ENCODE results near the gene CDH22. TPM values are rescaled to one million over a fixed set of nuclear protein-coding genes. Genes with fewer than 3 reads are reported as not detected.

Gene CDH22
- total and polyA plus RNA-seq, 2 donors from 2014 or later = 0.19 to 1.6 TPM

DNA sequence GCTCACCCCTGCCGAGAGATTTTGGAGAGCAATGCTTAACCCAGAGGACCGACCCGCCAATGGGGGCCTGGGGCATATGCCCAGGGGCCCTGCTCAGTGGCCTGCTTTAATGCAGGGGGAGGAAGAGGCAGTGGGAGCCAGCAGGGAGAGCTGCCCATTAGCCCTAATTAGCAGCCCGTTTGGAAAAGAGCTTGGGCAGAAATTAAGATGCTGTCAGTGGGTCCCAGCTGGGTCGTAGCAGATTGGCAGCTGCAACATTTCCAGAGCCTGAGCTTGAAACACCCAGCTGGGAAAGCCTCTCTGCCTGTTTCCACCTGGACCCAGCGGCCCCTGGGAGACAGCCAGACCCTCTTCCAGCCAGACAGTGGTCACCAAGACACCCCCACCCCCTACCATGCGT is 150.7 kb downstream of the CDH22 start:
- peak in 1 of 5 donors; percentile 38 for DNase-seq
- Histone ChIP-seq H3K4me1 (ENCODE audit: control insufficient read depth in 2 of 3, insufficient read depth in 2 of 3, low read depth in 1 of 3, low read length in 3 of 3) (no peaks in the 10 kb centered on the region), H3K36me3 (ENCODE audit: control insufficient read depth in 2 of 3, insufficient read depth in 3 of 3, low read length in 3 of 3) (no peaks in the 10 kb centered on the region), H3K9me3 (ENCODE audit: control insufficient read depth in 2 of 3, insufficient read depth in 1 of 3, low read length in 3 of 3) (no peaks in the 10 kb centered on the region), H3K9ac (ENCODE audit: low read length in 3 of 3) (no peak overlapping the region), H3K27ac (ENCODE audit: low read depth in 2 of 2, low read length in 2 of 2) (no peak overlapping the region), H3K4me3 (ENCODE audit: low read length in 3 of 3) (no peak overlapping the region), H3K27me3 (ENCODE audit: control insufficient read depth, insufficient read depth, low read length) (no peaks in the 10 kb centered on the region)
- TF ChIP-seq CTCF (IDR thresholded peaks at IDR 0.05; ENCODE audit: borderline replicate concordance, extremely low read depth, insufficient read depth) = no peak
- intact Hi-C loops (cut with DNase I) = no loop called here
- FAIRE-seq = no peak

DNA sequence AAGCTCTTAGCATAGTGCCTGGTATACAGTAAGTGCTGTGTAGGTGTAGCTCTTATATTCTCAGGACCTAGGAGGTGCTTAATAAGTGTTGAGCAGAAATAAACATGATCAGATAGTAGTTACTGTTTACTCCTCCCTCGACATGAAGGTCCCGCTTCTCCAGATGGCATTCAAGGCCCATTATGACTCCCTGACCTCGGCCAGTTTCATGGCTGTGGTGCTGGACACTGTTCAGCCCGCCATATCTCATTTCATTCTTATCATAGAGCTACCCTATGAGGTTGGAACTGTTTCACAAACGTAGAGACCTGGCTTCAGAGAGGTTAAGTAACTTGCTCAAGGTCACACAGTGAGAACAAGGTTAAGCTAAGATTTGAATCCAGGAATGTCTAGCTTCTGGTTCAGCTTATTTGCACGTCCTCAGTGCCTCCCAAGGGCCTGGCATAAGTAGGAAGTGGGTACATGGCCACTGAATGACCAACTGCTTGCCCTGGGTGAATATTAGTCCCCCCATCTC is 151.2 kb downstream of the CDH22 start:
- DNase-seq = no peak
- TF ChIP-seq CTCF (IDR thresholded peaks at IDR 0.05; ENCODE audit: borderline replicate concordance, extremely low read depth, insufficient read depth) = no peak
- no peak for FAIRE-seq

GRCh38 chr20:46156065-46156464 is 152.2 kb downstream of the CDH22 start:
- no peak for TF ChIP-seq CTCF (IDR thresholded peaks at IDR 0.05; ENCODE audit: borderline replicate concordance, extremely low read depth, insufficient read depth)
- no peaks in the 10 kb centered on the region for H3K27me3 ChIP-seq (ENCODE audit: control insufficient read depth, insufficient read depth, low read length)
- DNase-seq = no peak
- FAIRE-seq = no peak
- intact Hi-C loops (cut with DNase I) = no loop called here
- no peaks in the 10 kb centered on the region for H3K36me3 ChIP-seq (ENCODE audit: control insufficient read depth in 2 of 3, insufficient read depth in 3 of 3, low read length in 3 of 3)
- H3K9me3 ChIP-seq (ENCODE audit: control insufficient read depth in 2 of 3, insufficient read depth in 1 of 3, low read length in 3 of 3) = no peaks in the 10 kb centered on the region
- H3K27ac ChIP-seq (ENCODE audit: low read depth in 2 of 2, low read length in 2 of 2) = no peak overlapping the region
- no peak overlapping the region for H3K9ac ChIP-seq (ENCODE audit: low read length in 3 of 3)
- no peaks in the 10 kb centered on the region for H3K4me1 ChIP-seq (ENCODE audit: control insufficient read depth in 2 of 3, insufficient read depth in 2 of 3, low read depth in 1 of 3, low read length in 3 of 3)
- no peak overlapping the region for H3K4me3 ChIP-seq (ENCODE audit: low read length in 3 of 3)

More for the DNA sequence above, 151.2 kb downstream of the CDH22 start:
- intact Hi-C loops (cut with DNase I) = no loop called here
- no peaks in the 10 kb centered on the region for H3K36me3 ChIP-seq (ENCODE audit: control insufficient read depth in 2 of 3, insufficient read depth in 3 of 3, low read length in 3 of 3)
- no peak overlapping the region for H3K9ac ChIP-seq (ENCODE audit: low read length in 3 of 3)
- no peaks in the 10 kb centered on the region for H3K4me1 ChIP-seq (ENCODE audit: control insufficient read depth in 2 of 3, insufficient read depth in 2 of 3, low read depth in 1 of 3, low read length in 3 of 3)
- no peaks in the 10 kb centered on the region for H3K9me3 ChIP-seq (ENCODE audit: control insufficient read depth in 2 of 3, insufficient read depth in 1 of 3, low read length in 3 of 3)
- no peak overlapping the region for H3K4me3 ChIP-seq (ENCODE audit: low read length in 3 of 3)
- no peaks in the 10 kb centered on the region for H3K27me3 ChIP-seq (ENCODE audit: control insufficient read depth, insufficient read depth, low read length)
- no peak overlapping the region for H3K27ac ChIP-seq (ENCODE audit: low read depth in 2 of 2, low read length in 2 of 2)

DNA sequence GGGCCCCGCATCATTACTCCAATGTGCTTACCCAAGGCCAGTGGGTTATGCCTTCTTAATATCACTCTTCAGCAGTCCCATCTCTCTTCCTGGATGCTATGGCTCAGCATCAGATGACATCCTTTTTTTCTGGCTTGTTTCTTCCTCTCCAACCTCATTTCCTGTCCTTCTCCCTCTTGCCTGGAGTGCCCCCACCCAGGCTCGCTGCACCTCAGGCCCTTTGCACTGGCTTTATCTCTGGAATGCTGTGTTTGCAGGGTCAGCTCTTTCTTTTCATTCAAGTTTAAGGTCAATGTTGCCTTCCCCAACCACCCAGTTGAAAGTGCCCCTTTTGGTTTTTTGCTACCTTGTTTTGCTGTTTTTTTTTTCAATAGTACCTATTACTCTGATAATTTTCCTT is 153.5 kb downstream of the CDH22 start:
- DNase-seq = no peak
- Histone ChIP-seq H3K4me3 (ENCODE audit: low read length in 3 of 3) (no peak overlapping the region), H3K27me3 (ENCODE audit: control insufficient read depth, insufficient read depth, low read length) (no peaks in the 10 kb centered on the region)

More for the DNA sequence above, 153.5 kb downstream of the CDH22 start:
- no peaks in the 10 kb centered on the region for H3K36me3 ChIP-seq (ENCODE audit: control insufficient read depth in 2 of 3, insufficient read depth in 3 of 3, low read length in 3 of 3)
- no peaks in the 10 kb centered on the region for H3K9me3 ChIP-seq (ENCODE audit: control insufficient read depth in 2 of 3, insufficient read depth in 1 of 3, low read length in 3 of 3)
- no peak overlapping the region for H3K9ac ChIP-seq (ENCODE audit: low read length in 3 of 3)
- no peak for TF ChIP-seq CTCF (IDR thresholded peaks at IDR 0.05; ENCODE audit: borderline replicate concordance, extremely low read depth, insufficient read depth)
- no peak for FAIRE-seq
- no peak overlapping the region for H3K27ac ChIP-seq (ENCODE audit: low read depth in 2 of 2, low read length in 2 of 2)
- no peaks in the 10 kb centered on the region for H3K4me1 ChIP-seq (ENCODE audit: control insufficient read depth in 2 of 3, insufficient read depth in 2 of 3, low read depth in 1 of 3, low read length in 3 of 3)
- intact Hi-C loops (cut with DNase I) = no loop called here
